Fibroblast of lung (primary cell): ENCODE measurements around the gene LAMA5.

Experiments
- EZH2 ChIP-seq: IDR thresholded peaks from 2 replicates; pipeline ENCODE4 v1.5.1; 2012; ENCODE audit warnings: low read length, control low read depth, mild to moderate bottlenecking; ENCODE audit errors: missing control alignments
- TF ChIP-seq, protein P1 (sequence below), 2 donors: IDR thresholded peaks in 1 of 2; conservative IDR thresholded peaks in 1 of 2; 1 replicate in 1 of 2; 2 replicates in 1 of 2; pipeline ENCODE4 v1.5.1; 2011 to 2012; ENCODE audit warnings: low read length in 2 of 2, control low read depth in 1 of 2, inconsistent platforms in 1 of 2, low read depth in 1 of 2, mild to moderate bottlenecking in 1 of 2

DNA sequence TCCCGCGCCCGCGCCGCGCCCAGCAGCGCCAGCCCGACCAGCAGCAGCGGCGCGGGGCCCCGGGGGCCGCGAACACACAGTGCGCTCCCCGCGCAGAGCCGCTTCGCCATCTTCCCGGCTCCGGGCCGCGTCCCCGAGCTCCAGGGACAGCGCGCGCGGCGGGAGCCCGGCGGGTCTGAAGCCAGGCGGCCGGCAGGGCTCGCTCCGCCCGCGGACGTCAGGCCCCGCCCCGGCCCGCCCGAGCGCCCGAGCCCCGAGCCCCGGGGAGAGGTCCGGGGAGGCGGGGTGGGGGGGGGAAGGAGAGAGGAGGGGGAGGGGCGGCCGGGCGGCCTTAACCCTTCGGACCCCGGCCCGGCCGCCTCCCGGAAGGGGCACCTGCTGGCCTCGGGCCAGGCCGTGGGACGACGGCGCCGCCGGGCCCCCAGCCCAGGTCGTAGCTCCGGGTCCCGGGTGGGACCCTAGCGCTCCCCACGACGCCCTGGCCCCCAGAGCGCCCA, at the start of gene LAMA5:
- TF ChIP-seq, protein P1, sequence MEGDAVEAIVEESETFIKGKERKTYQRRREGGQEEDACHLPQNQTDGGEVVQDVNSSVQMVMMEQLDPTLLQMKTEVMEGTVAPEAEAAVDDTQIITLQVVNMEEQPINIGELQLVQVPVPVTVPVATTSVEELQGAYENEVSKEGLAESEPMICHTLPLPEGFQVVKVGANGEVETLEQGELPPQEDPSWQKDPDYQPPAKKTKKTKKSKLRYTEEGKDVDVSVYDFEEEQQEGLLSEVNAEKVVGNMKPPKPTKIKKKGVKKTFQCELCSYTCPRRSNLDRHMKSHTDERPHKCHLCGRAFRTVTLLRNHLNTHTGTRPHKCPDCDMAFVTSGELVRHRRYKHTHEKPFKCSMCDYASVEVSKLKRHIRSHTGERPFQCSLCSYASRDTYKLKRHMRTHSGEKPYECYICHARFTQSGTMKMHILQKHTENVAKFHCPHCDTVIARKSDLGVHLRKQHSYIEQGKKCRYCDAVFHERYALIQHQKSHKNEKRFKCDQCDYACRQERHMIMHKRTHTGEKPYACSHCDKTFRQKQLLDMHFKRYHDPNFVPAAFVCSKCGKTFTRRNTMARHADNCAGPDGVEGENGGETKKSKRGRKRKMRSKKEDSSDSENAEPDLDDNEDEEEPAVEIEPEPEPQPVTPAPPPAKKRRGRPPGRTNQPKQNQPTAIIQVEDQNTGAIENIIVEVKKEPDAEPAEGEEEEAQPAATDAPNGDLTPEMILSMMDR (conservative IDR thresholded peaks at IDR 0.05 in 1 of 2, IDR thresholded peaks at IDR 0.05 in 1 of 2; ENCODE audit: low read depth in 1 of 2, low read length in 2 of 2): no peak
- TF ChIP-seq EZH2: no peak
